Smooth muscle cell (in vitro differentiated cells): ENCODE data around the gene GPATCH8. TPM values are rescaled to one million over a fixed set of nuclear protein-coding genes. Genes with fewer than 3 reads are reported as not detected.

Experiments used
- DNase-seq: peaks from one replicate; lab custom pipeline; 2025; ENCODE audit not compliant: unreplicated experiment; lab: John Stamatoyannopoulos, UW
- H2AFZ ChIP-seq: fragments of 200-600 bp; sonication (generic); 2 replicates; pipeline ENCODE4 v1.6.0; 2016; ENCODE audit warnings: antibody characterized with exemption, low read depth, mild to moderate bottlenecking
- H3F3A ChIP-seq: fragments of 200-600 bp; sonication (generic); 2 replicates; pipeline ENCODE4 v1.6.0; 2017; ENCODE audit warnings: antibody characterized with exemption, low read depth
- H3K27ac ChIP-seq: fragments of 200-600 bp; sonication (generic); 2 replicates; pipeline ENCODE4 v1.5.1; 2016; ENCODE audit warnings: low read depth, mild to moderate bottlenecking
- H3K27me3 ChIP-seq: fragments of 200-600 bp; sonication (generic); 2 replicates; pipeline ENCODE4 v1.6.1; 2016; ENCODE audit warnings: low read depth, mild to moderate bottlenecking
- H3K36me3 ChIP-seq: fragments of 200-600 bp; sonication (generic); 2 replicates; pipeline ENCODE4 v1.5.1; 2016; ENCODE audit warnings: low read depth
- H3K4me1 ChIP-seq: fragments of 200-600 bp; sonication (generic); 2 replicates; pipeline ENCODE4 v1.5.1; 2016; ENCODE audit warnings: low read depth
- H3K4me2 ChIP-seq: fragments of 200-600 bp; sonication (generic); 2 replicates; pipeline ENCODE4 v1.6.0; 2016; ENCODE audit warnings: mild to moderate bottlenecking
- H3K4me3 ChIP-seq: fragments of 200-600 bp; sonication (generic); 2 replicates; pipeline ENCODE4 v1.5.1; 2016; ENCODE audit warnings: mild to moderate bottlenecking
- H3K79me2 ChIP-seq: fragments of 200-600 bp; sonication (generic); 2 replicates; pipeline ENCODE4 v1.6.0; 2016; ENCODE audit warnings: low read depth, mild to moderate bottlenecking
- H3K9ac ChIP-seq: fragments of 200-600 bp; sonication (generic); 2 replicates; pipeline ENCODE4 v1.6.0; 2016; ENCODE audit warnings: low read depth
- H3K9me3 ChIP-seq: fragments of 200-600 bp; sonication (generic); replicated peaks from 2 replicates; pipeline ENCODE4 v1.5.1; 2016; ENCODE audit warnings: low read depth
- H4K20me1 ChIP-seq: fragments of 200-600 bp; sonication (generic); 2 replicates; pipeline ENCODE4 v1.6.0; 2016; ENCODE audit warnings: low read depth
- CTCF ChIP-seq: fragments of 200-600 bp; sonication (generic); IDR thresholded peaks from 2 replicates; pipeline ENCODE4 v1.5.1; 2017; ENCODE audit warnings: borderline replicate concordance, mild to moderate bottlenecking, antibody characterized with exemption; ENCODE audit not compliant: insufficient read depth, poor library complexity, severe bottlenecking
- WGBS: methylation state at CpG from one replicate; pipeline ENCODE4 v1.1.7; 2016; ENCODE audit warnings: low lambda C conversion rate; 5-methylcytosine and 5-hydroxymethylcytosine counted together
- polyA plus RNA-seq: library from polyadenylated mRNA; unstranded; fragments of >200 nt; fragmentation: Nextera tagmentation; extraction: Ambion mirVana; gene quantifications from 2 replicates; pipeline ENCODE4 v1.2.1, GENCODE V29; 2016
- total RNA-seq: library from RNA; depleted of rRNA; stranded (reverse); fragments of >200 nt; gene quantifications from 2 replicates; pipeline ENCODE4 v1.2.3, GENCODE V29; 2014

Gene GPATCH8
- total and polyA plus RNA-seq, 2 experiments from 2014 or later = 17.6 to 25.0 TPM

GRCh38 chr17:44424828-44425461, 78.3 kb downstream of the GPATCH8 start:
- Histone ChIP-seq H3K4me3 (no peak overlapping the region), H3K4me1 (no peaks in the 10 kb centered on the region), H3K9ac (no peak overlapping the region), H2AFZ (no peak overlapping the region), H4K20me1 (peaks cover 38% of the 10 kb centered on the region), H3K79me2 (peaks cover 3% of the 10 kb centered on the region), H3K4me2 (no peak overlapping the region), H3K27me3 (no peaks in the 10 kb centered on the region), H3F3A (no peaks in the 10 kb centered on the region), H3K9me3 (no peaks in the 10 kb centered on the region), H3K27ac (no peak overlapping the region), H3K36me3 (peaks cover 13% of the 10 kb centered on the region)
- 76% methylated on average over 3 of the region's 3 CpGs for WGBS
- TF ChIP-seq CTCF = no peak
- no peak for DNase-seq

GRCh38 chr17:44417553-44417952, 85.7 kb downstream of the GPATCH8 start:
- Histone ChIP-seq H3K27ac (peak overlapping the region; percentile 62), H3K27me3 (no peaks in the 10 kb centered on the region), H3K9ac (no peak overlapping the region), H3K36me3 (peaks cover 7% of the 10 kb centered on the region), H2AFZ (no peak overlapping the region), H3K4me1 (no peaks in the 10 kb centered on the region), H3F3A (no peaks in the 10 kb centered on the region), H4K20me1 (peaks cover 9% of the 10 kb centered on the region), H3K4me2 (no peak overlapping the region), H3K79me2 (no peaks in the 10 kb centered on the region), H3K4me3 (no peak overlapping the region), H3K9me3 (no peaks in the 10 kb centered on the region)
- DNase-seq = no peak
- no peak for TF ChIP-seq CTCF
- WGBS = 81% methylated on average over 2 of the region's 2 CpGs

GRCh38 chr17:44416558-44417289, 86.5 kb downstream of the GPATCH8 start:
- H4K20me1 ChIP-seq = peaks cover 9% of the 10 kb centered on the region
- no peaks in the 10 kb centered on the region for H3F3A ChIP-seq
- H3K4me1 ChIP-seq = no peaks in the 10 kb centered on the region
- H3K9me3 ChIP-seq = no peaks in the 10 kb centered on the region
- no peak overlapping the region for H3K4me3 ChIP-seq
- no peaks in the 10 kb centered on the region for H3K27me3 ChIP-seq
- H3K4me2 ChIP-seq = no peak overlapping the region
- 100% methylated on average over 2 of the region's 2 CpGs for WGBS
- peaks cover 7% of the 10 kb centered on the region for H3K36me3 ChIP-seq
- H2AFZ ChIP-seq = no peak overlapping the region
- no peak overlapping the region for H3K9ac ChIP-seq
- DNase-seq = no peak
- H3K79me2 ChIP-seq = no peaks in the 10 kb centered on the region
- H3K27ac ChIP-seq = peak overlapping the region; percentile 62
- TF ChIP-seq CTCF = no peak
